Measurements from ENCODE around the gene CDK10. TPM values are rescaled to one million over a fixed set of nuclear protein-coding genes. Genes with fewer than 3 reads are reported as not detected.

CDK10 gene
- total RNA-seq, 2 experiments from 2014 or later: 58.9 to 62.8 TPM

- ATAC-seq (ENCODE audit: poor library complexity) (no peak), DNase-seq (no peak)
- Mint-ChIP-seq H3K27me3 (no peaks in the 10 kb centered on the region), H3K4me1 (ENCODE audit: low read depth) (peaks cover 15% of the 10 kb centered on the region), H3K9me3 (no peaks in the 10 kb centered on the region), H3K36me3 (ENCODE audit: low read depth) (peaks cover 24% of the 10 kb centered on the region), H3K27ac (peak overlapping the region; percentile 14), H3K4me3 (no peak overlapping the region)
- TF ChIP-seq CTCF (IDR thresholded peaks at IDR 0.05): no peak
- Histone ChIP-seq H3K4me3 (ENCODE audit: low read length) (no peak overlapping the region), H3K27me3 (ENCODE audit: control insufficient read depth in 1 of 2, insufficient read depth in 2 of 2, low read length in 2 of 2) (no peaks in the 10 kb centered on the region), H3K36me3 (ENCODE audit: insufficient read depth, low read length) (peaks cover 31% of the 10 kb centered on the region), H3K4me1 (ENCODE audit: insufficient read depth, low read length) (peaks cover 47% of the 10 kb centered on the region), H3K9me3 (ENCODE audit: control insufficient read depth in 1 of 2, insufficient read depth in 1 of 2, low read length in 2 of 2) (no peaks in the 10 kb centered on the region), H3K27ac (ENCODE audit: low read depth in 1 of 2, low read length in 2 of 2) (no peak overlapping the region)
- intact Hi-C loops (cut with DNase I, micrococcal nuclease): loop anchor here in 1 of 2 experiments (5.0 kb wide), 1 partner anchor 37 kb away; no protein-coding TSS in a partner anchor
- ChIA-PET CTCF (interaction anchor here (1.0 to 1.7 kb wide), 2 partner anchors 16 to 18 kb away, joined by 4 to 5 read pairs; no protein-coding TSS in a partner anchor), POLR2A (interaction anchor here (1.5 to 6.9 kb wide), 2 partner anchors 21 to 39 kb away, joined by 4 to 63 read pairs; no protein-coding TSS in a partner anchor)
Measured at GRCh38 chr16:89744813-89745212, 58.3 kb downstream of the CDK10 start.

Other genes starting within 250 kb of the CDK10 start
- 100 to 1,000 TPM; 200 to 211 TPM for gene ANKRD11, start 196.1 kb upstream of the CDK10 start, total RNA-seq
- 100 to 1,000 TPM; 163 to 167 TPM for gene SPG7, start 178.3 kb upstream of the CDK10 start, total RNA-seq
- gene RPL13, start 126.0 kb upstream of the CDK10 start, total RNA-seq: 1,000 to 10,000 TPM; 4,971 to 5,051 TPM
- 1 to 10 TPM; 1.0 to 1.3 TPM for gene CPNE7, start 110.9 kb upstream of the CDK10 start, total RNA-seq
- not detected for gene DPEP1, start 73.0 kb upstream of the CDK10 start, total RNA-seq
- gene CHMP1A, start 29.0 kb upstream of the CDK10 start, total RNA-seq: 10 to 100 TPM; 54.7 to 55.9 TPM
- 1 to 10 TPM; 4.4 to 7.1 TPM for gene SPATA33, start 28.9 kb upstream of the CDK10 start, total RNA-seq
- 10 to 100 TPM; 26.1 to 28.3 TPM for gene SPATA2L, start 15.0 kb downstream of the CDK10 start, total RNA-seq
- 10 to 100 TPM; 18.5 to 21.8 TPM for gene VPS9D1, start 34.2 kb downstream of the CDK10 start, total RNA-seq
- gene ZNF276, start 34.8 kb downstream of the CDK10 start, total RNA-seq: 100 to 1,000 TPM; 127 to 137 TPM
- gene FANCA, start 130.0 kb downstream of the CDK10 start, total RNA-seq: 1 to 10 TPM; 4.1 to 5.0 TPM
- 1 to 10 TPM; 1.1 TPM for gene SPIRE2, start 141.8 kb downstream of the CDK10 start, total RNA-seq
- 100 to 1,000 TPM; 306 to 307 TPM for gene TCF25, start 186.9 kb downstream of the CDK10 start, total RNA-seq
- 1 to 10 TPM; 6.7 to 6.9 TPM for gene MC1R, start 232.2 kb downstream of the CDK10 start, total RNA-seq
- under 1 TPM; 0.78 to 0.88 TPM for gene TUBB3, start 236.7 kb downstream of the CDK10 start, total RNA-seq

Data from CD4-positive, alpha-beta T cell (primary cell).